Mammary epithelial cell (primary cell): Measurements from ENCODE around the gene ARHGAP26.

ENCODE experiments used
- EZH2 ChIP-seq: IDR thresholded peaks from 2 replicates; pipeline ENCODE4 v1.6.1; 2012; ENCODE audit warnings: low read length, inconsistent platforms, borderline replicate concordance
- TF ChIP-seq, protein P1 (sequence below), 2 donors: IDR thresholded peaks in 1 of 2; conservative IDR thresholded peaks in 1 of 2; 2 replicates each; pipeline ENCODE4 v1.5.1; 2011 to 2012; ENCODE audit warnings: inconsistent platforms in 2 of 2, low read length in 2 of 2, mild to moderate bottlenecking in 2 of 2, control low read depth in 1 of 2, low read depth in 1 of 2; ENCODE audit not compliant: insufficient read depth in 1 of 2; ENCODE audit errors: extremely low read depth in 1 of 2

DNA sequence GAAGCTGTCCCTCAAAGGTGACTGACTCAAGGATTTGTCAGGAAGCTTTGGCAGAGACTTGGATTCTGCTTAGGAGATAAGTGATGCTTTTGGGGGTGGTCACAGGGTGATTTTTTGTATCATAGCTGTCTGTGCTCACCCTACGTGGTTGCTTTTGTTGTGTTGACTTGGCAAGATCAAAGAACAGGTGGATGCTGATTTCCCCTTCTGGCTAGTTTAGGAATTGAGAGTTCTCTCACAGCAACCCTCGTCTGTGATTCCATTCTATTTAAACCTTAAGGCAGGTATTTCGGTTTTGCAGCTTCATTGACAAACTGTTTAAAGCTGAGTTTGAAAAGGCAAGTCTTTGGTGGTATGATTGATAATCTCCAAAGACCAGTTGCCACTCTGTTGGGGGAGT, 27.2 kb downstream of the ARHGAP26 start:
- TF ChIP-seq, protein P1, sequence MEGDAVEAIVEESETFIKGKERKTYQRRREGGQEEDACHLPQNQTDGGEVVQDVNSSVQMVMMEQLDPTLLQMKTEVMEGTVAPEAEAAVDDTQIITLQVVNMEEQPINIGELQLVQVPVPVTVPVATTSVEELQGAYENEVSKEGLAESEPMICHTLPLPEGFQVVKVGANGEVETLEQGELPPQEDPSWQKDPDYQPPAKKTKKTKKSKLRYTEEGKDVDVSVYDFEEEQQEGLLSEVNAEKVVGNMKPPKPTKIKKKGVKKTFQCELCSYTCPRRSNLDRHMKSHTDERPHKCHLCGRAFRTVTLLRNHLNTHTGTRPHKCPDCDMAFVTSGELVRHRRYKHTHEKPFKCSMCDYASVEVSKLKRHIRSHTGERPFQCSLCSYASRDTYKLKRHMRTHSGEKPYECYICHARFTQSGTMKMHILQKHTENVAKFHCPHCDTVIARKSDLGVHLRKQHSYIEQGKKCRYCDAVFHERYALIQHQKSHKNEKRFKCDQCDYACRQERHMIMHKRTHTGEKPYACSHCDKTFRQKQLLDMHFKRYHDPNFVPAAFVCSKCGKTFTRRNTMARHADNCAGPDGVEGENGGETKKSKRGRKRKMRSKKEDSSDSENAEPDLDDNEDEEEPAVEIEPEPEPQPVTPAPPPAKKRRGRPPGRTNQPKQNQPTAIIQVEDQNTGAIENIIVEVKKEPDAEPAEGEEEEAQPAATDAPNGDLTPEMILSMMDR (conservative IDR thresholded peaks at IDR 0.05 in 1 of 2, IDR thresholded peaks at IDR 0.05 in 1 of 2; ENCODE audit: extremely low read depth in 1 of 2, insufficient read depth in 1 of 2, low read depth in 1 of 2, low read length in 2 of 2) = no peak
- TF ChIP-seq EZH2 = no peak
